Gastroesophageal sphincter (tissue), 3 donors: ENCODE results near the gene IPO4.

Experiments used
- POLR2A ChIP-seq, 2 donors: fragments of 450-650 bp; IDR thresholded peaks; one replicate each; pipeline ENCODE4 v1.6.1; 2017; ENCODE audit warnings: antibody characterized with exemption in 2 of 2, mild to moderate bottlenecking in 2 of 2, moderate library complexity in 1 of 2
- TF ChIP-seq, protein P1 (sequence below), 4 experiments: fragments of 200-600 bp in 2 of 4; fragments of 450-650 bp in 2 of 4; sonication (generic) in 1 of 4; IDR thresholded peaks; one replicate each; pipeline ENCODE4 v1.5.1; 2017 to 2019; ENCODE audit warnings: antibody characterized with exemption in 4 of 4, mild to moderate bottlenecking in 2 of 4, moderate library complexity in 2 of 4

GRCh38 chr14:24144451-24144850 lies 44.2 kb downstream of the IPO4 start:
- no peak for TF ChIP-seq POLR2A (IDR thresholded peaks at IDR 0.05)
- TF ChIP-seq, protein P1, sequence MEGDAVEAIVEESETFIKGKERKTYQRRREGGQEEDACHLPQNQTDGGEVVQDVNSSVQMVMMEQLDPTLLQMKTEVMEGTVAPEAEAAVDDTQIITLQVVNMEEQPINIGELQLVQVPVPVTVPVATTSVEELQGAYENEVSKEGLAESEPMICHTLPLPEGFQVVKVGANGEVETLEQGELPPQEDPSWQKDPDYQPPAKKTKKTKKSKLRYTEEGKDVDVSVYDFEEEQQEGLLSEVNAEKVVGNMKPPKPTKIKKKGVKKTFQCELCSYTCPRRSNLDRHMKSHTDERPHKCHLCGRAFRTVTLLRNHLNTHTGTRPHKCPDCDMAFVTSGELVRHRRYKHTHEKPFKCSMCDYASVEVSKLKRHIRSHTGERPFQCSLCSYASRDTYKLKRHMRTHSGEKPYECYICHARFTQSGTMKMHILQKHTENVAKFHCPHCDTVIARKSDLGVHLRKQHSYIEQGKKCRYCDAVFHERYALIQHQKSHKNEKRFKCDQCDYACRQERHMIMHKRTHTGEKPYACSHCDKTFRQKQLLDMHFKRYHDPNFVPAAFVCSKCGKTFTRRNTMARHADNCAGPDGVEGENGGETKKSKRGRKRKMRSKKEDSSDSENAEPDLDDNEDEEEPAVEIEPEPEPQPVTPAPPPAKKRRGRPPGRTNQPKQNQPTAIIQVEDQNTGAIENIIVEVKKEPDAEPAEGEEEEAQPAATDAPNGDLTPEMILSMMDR (IDR thresholded peaks at IDR 0.05): no peak
